T follicular helper cell (primary cell): ENCODE data around the gene SELENON.
"Not testable (repeated sequence)": the region's sequence is repeated elsewhere in the genome, so short reads cannot be mapped to it uniquely, and the experiment has no call there.

Experiments
- DNase-seq: peaks from one replicate; pipeline ENCODE4 v3.0.0-alpha.2; 2020; ENCODE audit warnings: low read depth

Gene SELENON

DNA sequence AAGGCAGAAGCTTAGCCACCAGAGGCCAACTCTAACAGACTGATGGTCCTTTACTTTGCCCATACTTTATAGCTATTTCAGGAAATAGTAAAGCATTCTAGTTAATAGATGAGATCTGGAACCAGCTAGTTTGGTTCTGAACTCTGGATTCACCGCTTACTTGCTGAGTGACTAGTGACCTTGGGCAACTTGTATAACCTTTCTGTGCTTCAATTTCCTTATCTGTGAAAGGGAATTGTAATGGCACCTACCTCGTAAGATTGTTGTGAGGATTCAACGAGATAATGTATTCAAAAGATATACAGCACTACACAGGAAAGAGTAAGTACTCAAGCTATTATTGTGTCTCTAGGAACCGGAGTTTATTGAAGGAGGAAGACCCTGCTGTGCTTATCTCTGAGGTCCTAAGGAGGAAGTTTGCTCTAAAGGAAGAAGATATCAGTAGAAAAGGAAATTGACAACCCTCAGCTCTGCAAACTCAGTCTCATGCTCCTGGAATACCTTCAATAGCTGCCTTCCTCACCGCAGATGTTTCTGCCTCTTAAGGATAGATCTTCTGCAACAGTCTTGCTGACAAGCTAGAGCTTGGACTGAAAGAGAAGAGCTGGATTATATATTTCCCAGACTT, 31.7 kb downstream of the SELENON start:
- DNase-seq: no peak

DNA sequence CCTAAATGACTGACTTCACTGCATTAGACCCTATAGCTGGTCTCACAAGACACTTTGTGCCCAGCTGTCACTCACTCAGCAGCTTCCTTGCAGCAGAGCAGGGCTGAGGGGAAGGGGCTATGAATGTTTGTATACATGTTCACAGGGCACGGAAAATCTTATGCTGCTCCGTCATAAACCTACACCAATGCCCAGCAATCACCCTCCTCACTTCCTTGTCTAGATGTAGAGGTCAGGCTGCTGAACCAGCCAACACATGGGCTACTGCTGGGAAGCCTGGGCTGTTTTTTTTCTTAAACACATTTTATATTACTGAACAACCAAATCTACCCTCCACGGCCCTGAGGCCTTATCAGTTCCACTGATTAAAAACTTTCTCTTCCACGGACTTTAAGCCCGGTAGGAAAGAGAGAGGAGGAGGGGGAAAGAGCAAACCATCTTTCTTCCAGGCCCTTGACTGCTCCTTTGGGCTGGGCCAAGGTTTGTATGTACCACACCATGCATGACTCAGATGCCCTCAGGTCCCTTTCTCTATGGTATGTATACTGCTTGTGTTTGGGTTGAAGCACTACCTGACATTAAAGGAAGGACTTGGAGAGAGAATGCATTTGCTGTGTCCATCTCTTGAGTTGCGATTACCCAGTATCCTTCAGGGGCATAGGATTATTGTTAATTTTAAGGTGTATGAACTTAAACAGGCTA, 32.5 kb downstream of the SELENON start:
- no peak for DNase-seq

DNA sequence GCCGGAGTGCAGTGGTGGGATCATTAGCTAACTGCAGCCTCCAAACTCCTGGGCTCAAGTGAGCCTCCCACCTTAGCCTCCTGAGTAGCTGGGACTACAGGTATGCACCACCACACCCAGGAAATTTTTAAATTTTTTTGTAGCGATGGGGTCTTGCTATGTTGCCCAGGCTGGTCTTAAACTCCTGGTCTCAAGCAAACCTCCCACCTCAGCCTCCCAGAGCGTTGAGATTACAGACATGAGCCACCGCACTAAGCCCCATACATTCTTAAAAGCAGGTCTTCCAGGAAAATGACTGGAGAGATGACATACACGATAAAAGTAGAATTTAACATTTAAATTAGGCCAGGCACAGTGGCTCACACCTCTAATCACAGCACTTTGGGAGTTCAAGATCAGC, 33.2 kb downstream of the SELENON start:
- no peak for DNase-seq

DNA sequence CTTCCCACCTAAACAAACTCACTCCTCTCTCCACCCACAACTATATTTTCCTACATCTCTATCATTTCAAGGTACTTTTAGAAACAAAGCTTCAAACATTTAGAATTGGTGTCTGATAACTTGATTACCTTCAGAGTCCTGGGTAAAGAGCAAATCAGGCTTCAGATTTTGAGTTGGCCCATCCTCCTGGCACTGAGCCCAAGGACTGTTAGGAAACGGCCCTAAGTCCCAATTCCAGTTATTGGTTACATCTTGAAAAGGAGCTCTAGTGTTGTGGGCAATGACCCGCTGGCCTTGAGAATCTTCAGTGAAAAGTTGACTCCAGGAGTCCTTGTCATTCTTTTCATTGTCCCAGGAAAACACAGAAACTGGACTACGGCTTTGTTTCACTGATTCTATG, 34.9 kb downstream of the SELENON start:
- DNase-seq: no peak

DNA sequence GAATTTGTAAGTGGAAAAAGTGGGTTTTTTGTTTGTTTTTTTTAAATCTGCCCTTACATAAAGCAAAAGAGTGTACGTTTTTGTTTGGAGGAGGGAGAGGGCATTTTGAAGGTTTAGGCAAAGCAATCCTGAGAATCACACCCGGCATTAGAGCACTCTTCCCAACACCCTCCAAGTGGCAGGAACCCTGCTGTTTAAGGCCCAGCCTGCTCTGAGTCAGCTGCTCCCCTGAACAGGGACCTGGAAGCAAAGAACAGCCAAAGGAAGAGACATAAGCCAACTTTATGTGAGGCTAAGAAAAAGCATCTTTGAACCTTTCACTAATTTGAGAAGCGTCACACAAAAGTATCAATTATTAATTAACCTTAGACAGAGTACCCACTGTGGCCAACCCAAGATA, 36.7 kb downstream of the SELENON start:
- no peak for DNase-seq

DNA sequence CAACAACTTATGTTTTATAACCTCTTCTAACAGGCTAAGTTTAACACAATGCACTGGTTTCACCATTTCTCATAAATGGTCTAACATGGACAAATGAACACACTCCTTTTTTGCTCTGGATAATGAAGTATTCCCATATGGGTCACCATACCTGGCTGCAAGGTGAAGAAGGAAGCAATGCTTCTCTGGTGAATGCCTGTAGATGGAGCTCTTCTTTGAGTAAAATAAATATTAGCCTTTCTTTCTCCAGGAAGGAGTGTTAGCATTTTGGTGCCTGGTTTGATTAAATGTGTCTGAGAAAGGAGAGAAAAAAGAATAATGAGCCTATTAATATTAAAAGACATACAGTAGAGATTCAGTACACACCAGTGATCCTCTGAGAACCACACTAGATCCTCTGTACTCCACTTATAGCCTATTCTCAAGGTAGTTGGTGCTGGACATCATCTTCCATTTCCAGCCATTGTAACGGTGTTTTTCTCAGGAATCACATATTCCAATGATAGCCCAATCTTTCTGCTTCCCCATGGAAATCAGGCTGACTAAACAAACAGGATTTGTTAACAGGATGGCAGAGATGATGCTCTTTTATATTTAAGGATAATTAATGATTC, 37.4 kb downstream of the SELENON start:
- no peak for DNase-seq

DNA sequence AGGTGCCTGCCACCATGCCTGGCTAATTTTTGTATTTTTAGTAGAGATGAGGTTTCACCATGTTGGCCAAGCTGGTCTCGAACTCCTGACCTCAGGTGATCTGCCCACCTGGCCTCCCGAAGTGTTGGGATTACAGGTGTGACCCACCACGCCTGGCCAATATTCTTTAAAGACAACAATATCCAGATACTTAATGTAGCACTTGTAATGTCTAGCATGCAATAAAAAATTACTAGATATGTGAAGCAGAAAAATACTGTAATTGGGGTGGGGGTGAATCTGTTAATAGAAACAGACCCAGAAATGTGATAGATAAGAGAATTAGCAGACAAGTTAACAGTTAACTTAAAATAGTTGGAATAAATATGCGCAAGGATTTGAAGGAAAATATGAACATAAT, 39.8 kb downstream of the SELENON start:
- DNase-seq: not testable (repeated sequence)

DNA sequence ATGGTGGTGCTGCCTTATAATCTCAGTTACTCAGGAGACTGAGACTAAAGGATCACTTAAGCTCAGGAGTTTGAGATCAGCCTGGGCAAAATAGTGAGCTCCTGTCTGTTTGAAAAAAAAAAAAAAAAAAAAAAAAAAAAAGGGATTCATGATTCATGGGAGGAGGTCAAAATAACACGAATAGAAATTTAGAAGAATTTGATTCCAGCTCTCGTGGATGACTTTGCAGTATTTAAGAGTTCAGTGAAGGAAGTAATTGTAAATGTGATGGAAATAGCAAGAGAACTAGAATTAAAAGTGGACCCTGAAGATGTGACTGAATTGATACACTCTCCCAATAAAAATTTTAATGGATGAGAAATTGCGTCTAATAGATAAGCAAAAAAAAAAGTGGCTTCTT, 43.5 kb downstream of the SELENON start:
- no peak for DNase-seq

DNA sequence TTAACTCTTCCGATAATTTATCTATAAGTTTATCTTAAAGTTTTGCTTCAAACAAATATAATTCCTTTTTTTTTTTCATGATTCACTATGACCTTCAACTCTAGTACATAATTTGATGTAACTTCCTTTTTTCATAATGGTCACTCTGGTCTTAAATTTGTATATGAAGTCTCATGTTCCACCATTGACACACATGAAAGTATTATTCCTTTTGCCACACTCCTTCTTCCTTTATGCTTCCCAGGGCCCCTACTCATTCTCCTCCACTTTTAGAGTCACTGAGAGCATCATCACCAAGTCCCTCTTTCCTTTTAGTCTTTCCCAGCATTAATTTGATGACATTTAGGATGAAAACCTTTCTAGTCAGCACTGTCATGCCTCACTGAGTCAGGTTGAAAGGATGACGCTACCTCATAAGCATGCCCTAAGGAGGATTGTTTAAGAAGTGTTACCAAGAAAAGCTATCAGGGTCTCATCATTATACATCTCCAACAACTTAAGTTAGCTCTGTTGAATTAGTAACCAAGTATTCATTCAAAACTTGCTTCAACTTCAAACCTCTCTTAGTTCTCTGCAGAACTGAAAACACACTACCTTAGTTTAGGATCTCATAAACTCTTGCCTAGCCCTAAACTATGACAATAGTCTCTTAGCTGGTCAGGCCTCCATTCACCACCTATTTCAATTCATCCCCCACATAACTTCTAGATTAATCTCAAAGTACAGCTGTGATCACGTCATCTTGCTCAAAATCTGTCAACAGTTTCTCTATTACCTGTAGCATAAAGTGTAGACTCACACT, 44.7 kb downstream of the SELENON start:
- DNase-seq: no peak

DNA sequence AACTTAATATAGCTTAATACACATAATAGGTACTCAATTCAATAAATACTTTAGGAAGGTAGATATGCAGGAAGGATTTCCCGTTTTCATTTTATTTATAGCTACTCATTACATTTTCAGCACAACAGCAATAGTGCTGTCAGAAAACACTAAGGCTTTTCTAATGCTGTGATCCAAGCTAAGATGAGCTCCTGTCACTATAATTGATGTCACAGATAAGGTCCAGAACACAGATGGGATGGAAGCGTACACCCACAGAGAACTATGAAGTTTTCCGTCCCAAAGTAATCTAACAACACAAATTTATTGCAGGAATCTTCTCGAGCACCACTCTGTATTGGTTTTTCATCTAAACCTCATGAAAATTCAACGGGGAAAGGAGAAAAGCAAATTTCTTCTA, 45.7 kb downstream of the SELENON start:
- no peak for DNase-seq

DNA sequence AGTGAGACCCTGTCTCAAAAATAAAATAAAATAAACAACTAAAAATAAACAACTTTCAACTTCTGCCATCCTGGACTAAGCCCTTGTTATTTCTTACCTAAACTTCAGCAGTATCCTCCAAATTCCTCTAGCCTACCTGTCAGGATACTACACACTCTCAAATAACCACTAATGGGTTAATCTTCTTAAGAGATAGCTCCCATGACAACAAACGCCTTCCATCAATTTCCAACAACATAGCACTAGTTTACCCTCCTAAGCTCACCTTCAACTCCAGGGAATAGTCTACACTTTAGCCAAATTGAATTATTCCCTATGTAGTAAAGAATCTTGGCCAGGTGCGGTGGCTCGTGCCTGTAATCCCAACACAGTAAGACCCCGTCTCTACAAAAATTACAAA, 47.9 kb downstream of the SELENON start:
- no peak for DNase-seq

DNA sequence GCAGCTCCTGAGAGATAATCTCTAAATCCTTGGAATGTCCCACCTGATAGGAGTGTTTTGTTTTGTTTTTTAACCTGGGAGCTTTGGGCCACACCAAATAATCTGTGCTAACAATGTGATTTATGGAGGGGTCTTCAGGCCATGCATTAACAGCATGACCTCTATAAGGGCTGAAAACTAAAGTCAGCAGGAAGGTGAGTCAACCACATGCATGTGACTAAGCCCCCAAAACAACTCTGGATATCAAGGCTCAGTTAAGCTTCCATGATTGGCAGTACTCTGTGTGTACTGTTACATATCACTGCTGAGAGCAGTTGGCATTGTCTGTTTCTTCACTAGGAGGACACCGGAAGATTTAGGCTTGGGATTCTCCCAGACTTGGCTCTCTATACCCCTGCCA, 48.5 kb downstream of the SELENON start:
- DNase-seq: no peak

DNA sequence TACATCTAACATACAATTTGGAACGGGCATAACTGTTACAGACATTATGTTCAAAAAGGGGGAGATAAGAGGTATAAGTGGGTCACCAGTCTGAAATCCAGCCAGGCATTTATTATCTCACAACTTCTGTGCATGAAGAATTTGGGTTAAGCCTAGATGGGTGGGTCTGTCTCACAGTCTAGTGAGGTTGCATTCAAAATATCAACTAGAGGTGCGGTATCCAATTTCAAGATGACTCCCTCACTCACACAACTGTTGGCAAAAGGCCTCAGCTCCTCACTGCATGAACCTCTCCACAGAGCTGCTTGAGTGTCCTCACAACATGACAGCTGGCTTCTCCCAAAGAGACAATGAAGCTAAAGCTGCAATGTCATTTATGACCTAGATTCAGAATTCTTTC, 54.6 kb downstream of the SELENON start:
- DNase-seq: no peak

DNA sequence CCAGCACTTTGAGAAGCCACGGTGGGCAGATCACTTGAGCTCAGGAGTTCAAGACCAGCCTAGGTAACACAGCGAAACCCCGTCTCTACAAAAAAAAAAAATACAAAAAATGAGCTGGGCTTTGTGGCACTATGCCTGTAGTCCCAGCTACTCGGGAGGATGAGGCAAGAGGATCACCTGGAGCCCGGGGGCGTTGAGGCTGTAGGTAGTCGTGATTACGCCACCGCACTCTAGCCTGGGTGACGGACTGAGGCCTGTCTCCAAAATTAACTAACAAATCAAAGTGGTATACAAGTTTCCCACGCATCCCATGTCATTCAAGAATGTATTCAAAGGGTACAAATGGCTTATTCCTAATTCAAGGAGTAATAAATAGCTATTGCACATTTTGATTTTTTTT, 56.9 kb downstream of the SELENON start:
- no peak for DNase-seq

DNA sequence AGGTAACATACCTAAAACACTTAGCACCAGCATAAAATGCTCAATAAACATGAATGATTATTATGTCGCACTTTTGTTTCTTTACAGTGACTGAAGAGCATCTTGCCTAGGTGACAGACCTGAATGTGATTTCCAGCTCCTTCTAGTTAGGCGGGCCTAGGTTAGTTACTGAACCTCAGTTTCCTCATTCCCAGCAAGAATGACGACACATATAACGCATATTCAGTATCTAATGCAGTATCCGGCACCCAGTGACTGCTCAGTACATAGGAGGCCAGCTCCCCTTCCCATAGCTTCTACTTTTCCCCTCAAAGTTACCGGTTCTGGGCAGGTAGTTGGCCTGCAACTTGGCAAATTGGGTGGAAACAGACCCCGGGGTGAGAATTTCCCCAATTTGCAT, 58.5 kb downstream of the SELENON start:
- no peak for DNase-seq

DNA sequence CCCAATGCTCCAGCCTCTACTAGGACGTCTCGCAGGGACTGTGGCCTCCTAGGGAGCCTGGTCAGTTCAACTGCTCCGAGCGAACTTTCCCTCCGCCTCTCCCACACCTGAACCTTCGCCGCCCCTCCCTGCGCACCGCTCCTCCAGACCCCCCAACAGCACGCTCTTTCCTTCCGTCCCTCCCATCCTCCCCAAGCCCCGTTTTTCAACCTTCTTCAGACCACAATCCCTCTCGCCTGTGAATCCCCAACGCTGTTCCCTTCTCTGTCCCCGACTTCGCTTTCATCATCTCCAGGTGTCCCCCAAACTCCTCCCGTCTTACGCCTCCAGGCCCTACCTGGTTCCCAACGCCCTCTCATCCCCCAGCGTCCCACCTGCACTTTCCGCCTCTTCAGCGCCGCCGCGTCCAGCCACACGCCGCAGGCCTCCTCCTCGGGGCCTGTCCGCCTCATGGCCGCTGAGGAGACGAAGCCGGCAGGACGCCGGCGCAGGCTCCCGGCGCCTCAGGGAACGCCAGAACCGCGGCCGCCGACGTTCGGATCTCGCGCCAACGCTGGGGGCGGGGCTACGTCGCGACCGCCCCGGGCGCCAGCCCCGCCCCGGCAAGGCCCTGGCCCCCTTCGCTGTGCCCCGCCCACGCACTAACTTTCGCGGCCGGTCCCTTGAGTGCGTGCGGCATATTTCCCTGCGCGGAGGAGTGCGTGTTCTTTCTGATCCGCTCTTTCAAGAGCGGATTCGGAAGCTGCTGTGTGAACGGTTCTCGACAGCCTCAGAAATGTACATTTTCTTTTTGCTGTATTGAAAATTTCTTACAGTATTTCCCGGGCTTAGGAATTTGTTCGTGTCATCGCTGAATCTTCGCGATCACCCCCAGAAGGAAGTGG, 59.2 kb downstream of the SELENON start, which contains the start of gene AUNIP:
TSS of gene AUNIP (minus strand) at position 552 of the 884 bp plus-strand sequence. CDS start at position 452, 100 bp downstream.
- DNase-seq: peak; percentile 85

DNA sequence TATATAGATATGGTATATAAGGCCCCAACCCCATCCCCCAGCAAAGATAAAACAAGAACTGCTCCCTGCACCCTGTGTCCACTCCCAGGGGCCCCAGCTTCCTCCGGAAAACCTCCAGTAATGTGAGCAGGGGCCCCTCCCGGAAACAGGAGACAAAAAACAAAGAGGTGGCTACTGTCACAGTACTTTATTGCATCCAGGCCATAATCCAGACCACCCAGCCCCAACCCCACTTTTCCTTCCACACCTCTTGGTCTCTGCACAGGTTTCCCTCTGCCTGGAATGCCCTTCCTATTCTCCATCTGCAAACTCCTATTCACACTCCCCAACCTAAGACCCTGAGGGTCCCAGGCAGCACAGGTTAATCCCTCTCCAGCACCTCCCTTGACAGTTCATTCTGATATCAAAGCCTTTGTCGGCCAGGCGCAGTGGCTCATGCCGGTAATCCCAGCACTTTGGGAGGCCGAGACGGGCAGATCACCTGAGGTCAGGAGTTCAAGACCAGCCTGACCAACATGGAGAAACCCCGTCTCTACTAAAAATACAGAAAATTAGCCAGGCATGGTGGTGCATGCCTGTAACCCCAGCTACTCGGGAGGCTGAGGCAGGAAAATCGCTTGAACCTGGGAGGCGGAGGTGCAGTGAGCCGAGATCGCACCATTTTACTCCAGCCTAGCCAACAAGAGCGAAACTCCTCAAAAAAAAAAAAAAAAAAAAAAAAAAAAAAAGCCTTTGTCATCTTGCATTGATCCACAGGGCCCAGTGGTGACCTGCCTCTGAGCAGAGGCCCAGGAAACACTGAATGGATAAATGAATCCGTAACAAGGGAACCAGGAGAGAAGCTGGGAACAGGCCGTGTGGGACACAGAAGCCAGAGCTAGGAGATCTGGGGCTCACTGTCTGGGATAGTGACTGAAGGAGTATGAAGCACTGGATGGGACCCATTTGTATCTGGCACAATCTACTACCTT, 61.6 kb downstream of the SELENON start:
- no peak for DNase-seq

DNA sequence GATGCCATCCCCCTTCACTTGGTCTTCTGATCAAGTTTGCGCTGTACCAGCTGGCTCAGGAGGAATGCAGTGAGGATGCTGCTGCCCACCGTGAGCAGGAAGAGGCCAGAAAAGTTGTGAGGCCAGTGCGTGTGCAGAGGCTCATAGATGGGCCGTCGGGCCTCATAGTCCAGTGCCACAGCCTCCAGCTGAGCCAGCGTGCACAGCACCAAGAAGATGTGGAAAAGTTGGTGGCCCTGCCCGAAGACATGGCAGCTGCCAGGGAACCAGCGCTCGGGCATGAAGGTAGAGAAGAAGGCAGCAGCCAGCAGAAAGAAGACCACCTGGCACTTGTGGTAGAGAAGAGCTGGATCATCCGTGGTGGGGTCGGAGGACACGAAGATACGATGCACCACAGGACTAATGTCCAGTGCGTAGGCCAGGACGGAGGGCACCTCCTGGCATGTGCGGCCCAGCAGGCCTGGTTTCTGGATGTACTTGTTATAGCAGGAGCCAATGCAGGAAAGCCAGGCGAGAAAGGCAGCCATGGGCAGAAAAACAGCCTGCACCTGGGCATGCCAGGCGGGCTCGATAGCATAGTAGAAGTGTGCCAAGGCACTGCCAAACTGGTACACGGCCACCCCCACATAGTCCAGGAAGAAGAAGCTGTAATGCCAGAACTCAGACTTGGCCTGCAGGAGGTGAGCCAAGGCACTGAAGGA, 62.9 kb downstream of the SELENON start:
- DNase-seq: no peak

DNA sequence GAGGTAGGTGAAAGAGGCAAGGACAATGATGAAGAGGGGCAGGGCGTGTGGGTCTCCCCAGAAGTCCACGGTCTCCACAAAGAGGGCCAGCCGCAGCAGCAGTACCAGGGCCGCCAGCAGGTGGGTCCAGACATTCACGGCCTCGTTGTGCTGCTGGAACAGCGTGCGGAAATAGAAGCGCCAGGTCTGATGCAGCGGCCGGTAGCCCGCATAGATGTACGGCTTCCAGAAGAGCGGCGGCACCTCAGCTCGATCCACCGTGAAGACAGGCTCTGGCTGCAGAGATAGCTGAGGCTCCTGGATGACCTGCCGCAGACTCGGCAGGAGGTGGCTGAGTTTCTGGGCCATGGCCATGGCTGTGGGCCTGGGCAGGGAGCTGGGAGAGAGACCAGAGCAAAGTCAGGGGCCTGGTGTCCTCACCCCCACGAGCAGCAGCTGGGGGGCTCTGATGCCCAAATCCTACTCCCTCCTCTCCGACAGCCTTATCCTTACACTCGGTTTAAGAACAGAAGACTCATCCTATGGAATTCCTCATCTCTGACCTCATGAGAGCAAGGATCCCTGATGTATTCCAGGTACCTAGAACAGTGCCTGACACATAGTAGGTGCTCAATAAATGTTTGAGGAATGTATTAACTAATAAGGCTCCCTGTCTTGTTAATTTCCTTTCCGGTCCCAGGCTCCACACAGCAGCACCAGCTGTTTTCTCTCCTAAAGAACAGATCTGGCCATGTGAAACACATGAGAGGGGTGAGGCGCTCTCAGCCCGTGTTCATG, 63.7 kb downstream of the SELENON start:
- no peak for DNase-seq
